Measurements from ENCODE around the gene GRID1. TPM values are rescaled to one million over a fixed set of nuclear protein-coding genes. Genes with fewer than 3 reads are reported as not detected.
A peak's percentile ranks its signal among the peaks of the same experiment; 100 is the strongest.

The GRID1 gene

GRCh38 chr10:85557706-85558105, 808.9 kb downstream of the GRID1 start:
- Histone ChIP-seq H3K18ac (ENCODE audit: low read depth in 1 of 2, low read length in 2 of 2) (peak overlapping the region in 1 of 2 experiments; percentile 45), H2BK12ac (ENCODE audit: low read length in 2 of 2) (peak overlapping the region in 1 of 2 experiments; percentile 89), H3K4ac (ENCODE audit: low read depth in 1 of 2, low read length in 2 of 2) (no peak overlapping the region), H2AK5ac (ENCODE audit: low read length, severe bottlenecking) (no peak overlapping the region), H3K36me3 (ENCODE audit: control insufficient read depth in 1 of 2, insufficient read depth in 2 of 2, low read depth in 1 of 2, low read length in 2 of 2) (no peaks in the 10 kb centered on the region), H4K91ac (ENCODE audit: low read length) (no peak overlapping the region), H3K9ac (ENCODE audit: low read length) (no peak overlapping the region), H2AFZ (ENCODE audit: low read depth, low read length) (no peak overlapping the region), H4K8ac (ENCODE audit: low read length) (no peak overlapping the region), H3K4me1 (ENCODE audit: control insufficient read depth, insufficient read depth, low read depth, low read length) (no peaks in the 10 kb centered on the region), H3K4me3 (ENCODE audit: insufficient read depth in 1 of 2, low read depth in 1 of 2, low read length in 2 of 2) (no peak overlapping the region), H3K27ac (ENCODE audit: low read length, poor library complexity, severe bottlenecking) (no peak overlapping the region), H3K9me3 (ENCODE audit: control insufficient read depth, low read length) (no peaks in the 10 kb centered on the region), H2BK120ac (ENCODE audit: low read depth, low read length) (peak overlapping the region; percentile 13), H3K14ac (ENCODE audit: low read length in 2 of 2) (no peak overlapping the region), H2BK15ac (ENCODE audit: low read depth, poor library complexity, severe bottlenecking) (no peak overlapping the region), H3K4me2 (ENCODE audit: low read length, poor library complexity, severe bottlenecking) (no peak overlapping the region), H3K79me1 (replicated peaks; ENCODE audit: low read length, poor library complexity, severe bottlenecking) (no peaks in the 10 kb centered on the region), H3K27me3 (ENCODE audit: control insufficient read depth in 1 of 2, insufficient read depth in 1 of 2, low read length in 2 of 2) (no peaks in the 10 kb centered on the region), H3K23ac (ENCODE audit: low read length in 2 of 2) (no peak overlapping the region), H2BK5ac (ENCODE audit: low read depth, low read length, poor library complexity, severe bottlenecking) (no peak overlapping the region)
- no peak for DNase-seq
- WGBS: 100% methylated on average over 1 of the region's 2 CpGs

- H2BK120ac ChIP-seq (ENCODE audit: low read depth, low read length): no peak overlapping the region
- H3K9ac ChIP-seq (ENCODE audit: low read length): no peak overlapping the region
- no peak overlapping the region for H3K14ac ChIP-seq (ENCODE audit: low read length in 2 of 2)
- H3K23ac ChIP-seq (ENCODE audit: low read length in 2 of 2): no peak overlapping the region
- no peaks in the 10 kb centered on the region for H3K4me1 ChIP-seq (ENCODE audit: control insufficient read depth, insufficient read depth, low read depth, low read length)
- H2AFZ ChIP-seq (ENCODE audit: low read depth, low read length): no peak overlapping the region
- no peak overlapping the region for H3K4me3 ChIP-seq (ENCODE audit: insufficient read depth in 1 of 2, low read depth in 1 of 2, low read length in 2 of 2)
- H3K9me3 ChIP-seq (ENCODE audit: control insufficient read depth, low read length): no peaks in the 10 kb centered on the region
- H2AK5ac ChIP-seq (ENCODE audit: low read length, severe bottlenecking): no peak overlapping the region
- H3K4ac ChIP-seq (ENCODE audit: low read depth in 1 of 2, low read length in 2 of 2): no peak overlapping the region
- H3K79me1 ChIP-seq (replicated peaks; ENCODE audit: low read length, poor library complexity, severe bottlenecking): no peaks in the 10 kb centered on the region
- H3K18ac ChIP-seq (ENCODE audit: low read depth in 1 of 2, low read length in 2 of 2): no peak overlapping the region
- no peaks in the 10 kb centered on the region for H3K36me3 ChIP-seq (ENCODE audit: control insufficient read depth in 1 of 2, insufficient read depth in 2 of 2, low read depth in 1 of 2, low read length in 2 of 2)
- no peak overlapping the region for H3K27ac ChIP-seq (ENCODE audit: low read length, poor library complexity, severe bottlenecking)
- no peak overlapping the region for H2BK5ac ChIP-seq (ENCODE audit: low read depth, low read length, poor library complexity, severe bottlenecking)
- no peak overlapping the region for H4K91ac ChIP-seq (ENCODE audit: low read length)
- H2BK15ac ChIP-seq (ENCODE audit: low read depth, poor library complexity, severe bottlenecking): no peak overlapping the region
- no peak overlapping the region for H2BK12ac ChIP-seq (ENCODE audit: low read length in 2 of 2)
- no peaks in the 10 kb centered on the region for H3K27me3 ChIP-seq (ENCODE audit: control insufficient read depth in 1 of 2, insufficient read depth in 1 of 2, low read length in 2 of 2)
- H3K4me2 ChIP-seq (ENCODE audit: low read length, poor library complexity, severe bottlenecking): no peak overlapping the region
- DNase-seq: peak; percentile 92
- H4K8ac ChIP-seq (ENCODE audit: low read length): no peak overlapping the region
- WGBS: 27% methylated on average over 2 of the region's 2 CpGs
These were observed 809.5 kb downstream of the GRID1 start for GRCh38 chr10:85557077-85557476.

Small RNA genes within 50 kb of the gene (small RNA-seq; reads per million reads assigned to genes)
- 0.86 reads per million for gene MIR346 (ENCODE audit: low read depth)
- gene RF02271 (ENCODE audit: low read depth): not detected
- gene RN7SKP238 (ENCODE audit: low read depth): not detected
- not detected for gene RNA5SP322 (ENCODE audit: low read depth)

Data from mesenchymal stem cell (in vitro differentiated cells and primary cell).